ENCODE data around the gene BCAR1.

The BCAR1 gene

DNA sequence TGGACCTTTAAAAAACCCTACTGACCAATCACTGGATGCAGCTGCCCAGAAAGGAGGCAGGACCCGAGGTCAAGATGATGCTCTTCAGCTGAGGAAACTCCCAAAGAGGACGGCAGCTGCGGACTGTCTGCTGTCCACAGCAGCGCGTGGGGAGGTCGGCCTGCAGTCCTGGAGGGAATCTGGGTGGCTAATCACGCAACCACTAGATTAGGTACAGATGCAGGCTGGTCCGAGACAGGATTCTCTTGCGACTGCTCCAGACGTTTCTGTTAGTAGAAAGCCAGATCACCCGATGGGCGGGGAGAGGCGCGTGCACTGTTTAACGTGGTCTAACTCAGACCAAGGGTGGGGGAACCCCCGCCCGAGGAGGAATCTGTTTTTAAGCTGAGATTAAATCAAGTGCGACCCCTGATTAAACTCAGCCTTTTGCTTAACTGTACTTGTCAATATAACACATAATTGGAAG lies 53.3 kb downstream of the BCAR1 start:
- no peak for DNase-seq

GRCh38 chr16:75197522-75198134 lies 53.8 kb downstream of the BCAR1 start:
- DNase-seq: no peak

- no peak for DNase-seq
These were observed 54.6 kb downstream of the BCAR1 start for GRCh38 chr16:75196836-75197235.

DNA sequence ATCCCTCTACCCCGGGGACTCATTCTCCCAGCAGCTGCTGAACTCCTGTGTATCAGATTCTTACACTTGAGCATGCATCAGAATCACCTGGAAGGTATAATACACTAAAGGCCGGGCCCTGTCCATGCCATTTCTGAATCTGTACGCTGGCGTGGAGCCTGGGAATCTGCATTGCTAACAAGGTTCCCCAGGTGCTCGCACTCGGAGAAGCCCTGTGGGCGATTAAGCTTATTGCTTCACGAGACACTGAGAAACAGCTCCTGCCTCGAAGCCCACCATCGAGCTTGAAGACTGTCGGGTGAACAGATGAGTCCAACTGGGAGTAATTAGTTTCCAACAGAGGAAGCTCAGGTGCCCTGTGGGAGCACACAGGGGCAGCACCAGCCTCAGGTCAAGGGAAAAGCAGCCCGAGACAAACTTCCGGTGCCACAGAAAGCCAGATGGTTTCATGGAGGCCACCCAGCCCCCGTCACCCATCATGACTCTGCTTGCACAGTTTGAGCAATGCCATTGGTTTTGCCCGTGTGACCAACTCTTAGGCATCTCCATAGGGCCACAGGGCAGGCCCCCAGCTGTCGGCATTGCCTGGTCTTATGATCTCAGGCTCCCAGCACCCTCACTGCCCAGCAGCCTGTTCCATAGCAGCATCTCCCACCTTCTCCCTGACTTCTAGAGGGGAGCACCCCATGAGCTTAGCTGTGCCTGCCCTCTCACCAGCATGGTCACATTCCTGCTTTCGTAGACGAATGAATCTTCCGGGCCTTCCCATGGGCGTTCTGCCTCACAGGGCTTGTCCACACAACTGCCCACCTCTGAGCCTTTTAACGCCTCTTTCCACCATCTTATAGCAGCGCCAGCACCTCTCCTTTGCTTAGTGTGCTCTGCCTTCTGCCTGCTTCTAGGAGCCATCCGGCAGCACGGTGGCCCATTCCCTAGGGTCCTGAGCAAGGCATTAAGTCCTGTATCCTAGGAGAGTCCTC lies 55.3 kb downstream of the BCAR1 start:
- no peak for DNase-seq

DNA sequence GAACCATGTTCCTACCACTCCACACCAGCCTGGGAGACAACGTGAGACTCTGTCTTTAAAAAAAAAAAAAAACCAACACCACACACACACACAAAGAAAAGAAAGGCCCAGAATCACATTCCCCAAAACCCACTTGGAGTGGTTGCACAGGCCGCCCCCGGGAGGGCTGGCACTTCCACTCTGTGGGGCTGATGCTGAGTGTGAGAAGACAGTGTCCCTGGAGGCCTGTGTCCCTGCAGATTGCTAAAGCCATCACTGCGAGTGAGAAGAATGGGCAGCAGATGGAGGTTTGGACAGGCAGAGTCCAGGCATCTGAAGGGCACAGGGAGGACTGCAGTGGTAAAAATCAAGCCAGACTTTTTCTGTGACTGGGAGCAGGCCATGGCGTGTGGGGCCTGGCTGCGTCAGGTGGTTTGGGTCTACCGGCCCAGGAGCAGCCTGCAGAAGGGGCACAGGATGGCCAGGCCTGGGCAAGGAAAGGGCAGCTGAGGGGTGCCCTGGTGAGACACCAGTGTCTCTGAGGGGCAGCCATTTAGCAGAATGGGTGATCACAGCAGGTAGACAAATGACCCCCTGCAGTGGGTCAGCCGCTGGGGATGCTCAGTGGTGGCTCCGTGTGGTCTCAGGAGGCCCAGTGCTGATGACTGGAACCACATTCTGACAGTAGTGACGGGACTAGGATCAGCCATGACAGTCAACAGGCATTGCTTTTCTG lies 57.5 kb downstream of the BCAR1 start:
- DNase-seq: no peak

GRCh38 chr16:75193265-75193650 lies 58.2 kb downstream of the BCAR1 start:
- DNase-seq: no peak

GRCh38 chr16:75192606-75193264 lies 58.7 kb downstream of the BCAR1 start:
- DNase-seq: no peak

GRCh38 chr16:75189638-75190245 lies 61.7 kb downstream of the BCAR1 start:
- DNase-seq: no peak

GRCh38 chr16:75188832-75189477 lies 62.5 kb downstream of the BCAR1 start:
- no peak for DNase-seq

- DNase-seq: no peak
These were observed 69.8 kb downstream of the BCAR1 start for GRCh38 chr16:75181630-75182029.

- DNase-seq: no peak
These were observed 72.2 kb downstream of the BCAR1 start for GRCh38 chr16:75179208-75179607.
